Aortic smooth muscle cell (primary cell): ENCODE measurements around the gene ATP4B. TPM values are rescaled to one million over a fixed set of nuclear protein-coding genes. Genes with fewer than 3 reads are reported as not detected.

Experiments used
- total RNA-seq: library from RNA; depleted of rRNA; stranded (reverse); fragments of >200 nt; gene quantifications from 2 replicates; pipeline ENCODE4 v1.2.3, GENCODE V29; 2014

ATP4B gene
- not detected in 2 replicates for total RNA-seq

DNA sequence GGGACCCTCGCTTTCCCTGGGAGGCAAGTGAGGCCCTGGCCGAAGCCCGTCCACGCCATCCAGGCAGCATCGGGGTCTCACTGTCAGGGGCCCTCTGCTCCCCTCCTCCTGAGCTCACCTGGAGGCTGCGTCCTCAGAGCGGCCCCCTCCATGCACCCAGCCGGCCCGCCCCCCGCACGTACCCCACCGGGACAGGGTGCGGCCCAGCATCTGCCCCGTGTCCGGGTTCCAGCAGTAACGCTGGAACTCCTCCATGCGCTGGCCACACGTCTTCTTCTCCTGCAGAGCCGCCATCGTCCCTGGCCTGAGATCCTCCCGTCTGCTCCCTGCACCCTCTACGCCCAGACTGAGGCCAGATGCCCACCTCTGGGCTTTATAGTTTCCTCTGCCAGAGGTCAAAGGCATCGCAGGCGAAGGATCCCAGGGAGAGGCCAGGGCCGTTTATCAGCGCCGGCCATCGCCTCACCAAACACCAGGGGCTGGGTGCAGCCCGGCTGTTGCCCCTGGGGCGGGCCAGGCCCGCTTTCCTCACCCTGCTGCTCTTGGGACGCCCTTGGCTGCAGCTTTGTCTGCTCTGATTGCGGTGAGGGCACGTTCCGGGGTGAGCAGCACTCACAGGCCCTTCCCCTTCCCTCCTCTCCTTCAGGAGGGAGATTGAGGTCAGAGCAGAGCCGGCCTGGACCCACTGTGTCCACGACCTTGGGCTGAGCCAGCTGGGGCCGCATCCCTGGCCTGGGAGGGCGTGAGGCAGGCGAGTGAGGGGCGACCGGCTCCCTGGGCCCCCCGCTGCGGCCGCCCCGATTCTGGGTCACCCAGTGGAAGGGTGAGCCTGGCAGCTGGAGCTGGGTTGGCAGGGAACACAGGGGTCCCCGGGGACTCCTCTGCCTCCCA lies at the start of gene ATP4B:
TSS of gene ATP4B (minus strand) at position 348 of the 891 bp plus-strand sequence. CDS start at position 294, 54 bp downstream.

DNA sequence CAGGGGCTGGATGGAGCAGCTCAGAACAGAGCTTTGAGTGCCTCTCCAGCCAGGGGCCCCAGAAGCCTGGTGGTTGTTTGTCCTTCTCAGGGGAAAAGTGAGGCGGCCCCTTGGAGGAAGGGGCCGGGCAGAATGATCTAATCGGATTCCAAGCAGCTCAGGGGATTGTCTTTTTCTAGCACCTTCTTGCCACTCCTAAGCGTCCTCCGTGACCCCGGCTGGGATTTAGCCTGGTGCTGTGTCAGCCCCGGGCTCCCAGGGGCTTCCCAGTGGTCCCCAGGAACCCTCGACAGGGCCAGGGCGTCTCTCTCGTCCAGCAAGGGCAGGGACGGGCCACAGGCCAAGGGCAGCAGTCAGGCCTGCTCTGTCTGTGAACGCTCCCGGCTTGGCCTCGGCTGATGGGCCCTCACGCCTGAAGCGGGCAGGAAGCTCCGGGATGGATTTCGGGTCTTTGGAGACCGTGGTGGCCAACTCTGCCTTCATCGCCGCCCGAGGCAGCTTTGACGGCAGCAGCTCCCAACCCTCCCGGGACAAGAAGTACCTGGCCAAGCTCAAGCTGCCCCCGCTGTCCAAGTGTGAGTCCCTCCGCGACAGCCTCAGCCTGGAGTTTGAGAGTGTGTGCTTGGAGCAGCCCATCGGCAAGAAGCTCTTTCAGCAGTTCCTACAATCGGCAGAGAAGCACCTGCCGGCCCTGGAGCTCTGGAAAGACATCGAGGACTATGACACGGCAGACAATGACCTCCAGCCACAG lies 9.1 kb upstream of the ATP4B start, which contains the start of gene GRK1:
TSS of gene GRK1 (plus strand) at position 269 of the 751 bp plus-strand sequence. CDS start at position 437, 168 bp downstream.

Other genes with a start within 250 kb of the ATP4B start
- 0.37 and 0.53 TPM in 2 replicates for gene ADPRHL1, start 204.7 kb downstream of the ATP4B start, total RNA-seq
- gene DCUN1D2, start 167.5 kb downstream of the ATP4B start, total RNA-seq: 8.2 and 9.5 TPM in 2 replicates
- 44.0 and 44.1 TPM in 2 replicates for gene TFDP1, start 73.4 kb downstream of the ATP4B start, total RNA-seq
- gene GRK1, start 9.0 kb upstream of the ATP4B start, total RNA-seq: not detected in 2 replicates
- gene TMEM255B, start 101.0 kb upstream of the ATP4B start, total RNA-seq: 0.26 and 0.44 TPM in 2 replicates
- 10.8 and 17.0 TPM in 2 replicates for gene GAS6, start 205.9 kb upstream of the ATP4B start, total RNA-seq